Activated naive CD8-positive, alpha-beta T cell treated with anti-CD3 and anti-CD28 coated beads, Interleukin-2, amount 50 U/mL, for 16 hours (primary cell): ENCODE results near the gene CD59.
A peak's percentile ranks its signal among the peaks of the same experiment; 100 is the strongest.
"Not testable (repeated sequence)": the region's sequence is repeated elsewhere in the genome, so short reads cannot be mapped to it uniquely, and the experiment has no call there.

ENCODE experiments used
- DNase-seq: peaks from one replicate; pipeline ENCODE4 v3.0.0-alpha.2; 2020; ENCODE audit warnings: low read depth, low spot score

Gene CD59

GRCh38 chr11:33713151-33713855 lies 22.9 kb downstream of the CD59 start:
- DNase-seq = no peak

- DNase-seq = no peak
Observed at GRCh38 chr11:33712436-33712835, 23.8 kb downstream of the CD59 start.

- DNase-seq = no peak
Observed at GRCh38 chr11:33709466-33709865, 26.8 kb downstream of the CD59 start.

- DNase-seq = no peak
Observed at GRCh38 chr11:33708985-33709384, 27.2 kb downstream of the CD59 start.

GRCh38 chr11:33707831-33708230 lies 28.4 kb downstream of the CD59 start:
- not testable (repeated sequence) for DNase-seq

- no peak for DNase-seq
Observed at GRCh38 chr11:33706966-33707365, 29.3 kb downstream of the CD59 start.

- no peak for DNase-seq
Observed at GRCh38 chr11:33706546-33706945, 29.7 kb downstream of the CD59 start.

GRCh38 chr11:33704240-33705002 lies 31.8 kb downstream of the CD59 start:
- DNase-seq = no peak

GRCh38 chr11:33703788-33704187 lies 32.4 kb downstream of the CD59 start:
- DNase-seq = no peak

GRCh38 chr11:33703234-33703633 lies 33.0 kb downstream of the CD59 start:
- no peak for DNase-seq

- no peak for DNase-seq
Observed at GRCh38 chr11:33701302-33702230, 34.7 kb downstream of the CD59 start.

- peak; percentile 88 for DNase-seq
Observed at GRCh38 chr11:33700502-33701271, 35.5 kb downstream of the CD59 start, which contains the start of gene C11orf91. C11orf91 (minus strand) TSS chr11:33700826; CDS start chr11:33700740, 86 bp downstream.

- no peak for DNase-seq
Observed at GRCh38 chr11:33700063-33700501, 36.1 kb downstream of the CD59 start.

GRCh38 chr11:33699515-33700062 lies 36.6 kb downstream of the CD59 start:
- no peak for DNase-seq

GRCh38 chr11:33698921-33699320 lies 37.3 kb downstream of the CD59 start:
- no peak for DNase-seq

- DNase-seq = no peak
Observed at GRCh38 chr11:33697997-33698396, 38.2 kb downstream of the CD59 start.

GRCh38 chr11:33696931-33697638 lies 39.1 kb downstream of the CD59 start:
- DNase-seq = no peak

- DNase-seq = no peak
Observed at GRCh38 chr11:33696411-33696810, 39.8 kb downstream of the CD59 start.

GRCh38 chr11:33695051-33695566 lies 41.1 kb downstream of the CD59 start:
- DNase-seq = no peak
